Duodenal mucosa (tissue), 2 donors: ENCODE results near the gene MARK3.

Source experiments
- H3K27ac ChIP-seq: one replicate; pipeline ENCODE4 v1.7.0; 2013; ENCODE audit warnings: low read depth, low read length
- H3K27me3 ChIP-seq, 2 donors: one replicate each; pipeline ENCODE4 v1.7.0; 2013; ENCODE audit warnings: low read length in 2 of 2, control low read depth in 1 of 2; ENCODE audit not compliant: insufficient read depth in 2 of 2, control insufficient read depth in 1 of 2
- H3K36me3 ChIP-seq, 2 donors: one replicate each; pipeline ENCODE4 v1.7.0; 2013; ENCODE audit warnings: low read length in 2 of 2, control low read depth in 1 of 2; ENCODE audit not compliant: insufficient read depth in 2 of 2, control insufficient read depth in 1 of 2
- H3K4me1 ChIP-seq, 2 donors: one replicate each; pipeline ENCODE4 v1.7.0; 2013; ENCODE audit warnings: low read length in 2 of 2, control low read depth in 1 of 2; ENCODE audit not compliant: insufficient read depth in 2 of 2, control insufficient read depth in 1 of 2
- H3K4me3 ChIP-seq, 2 donors: one replicate each; pipeline ENCODE4 v1.7.0; 2013; ENCODE audit warnings: low read length in 2 of 2, low read depth in 1 of 2
- H3K9ac ChIP-seq, 2 donors: one replicate each; pipeline ENCODE4 v1.7.0; 2013; ENCODE audit warnings: low read length in 2 of 2, low read depth in 1 of 2
- H3K9me3 ChIP-seq, 2 donors: one replicate each; pipeline ENCODE4 v1.7.0; 2013; ENCODE audit warnings: low read length in 2 of 2, control low read depth in 1 of 2; ENCODE audit not compliant: control insufficient read depth in 1 of 2

Gene MARK3

DNA sequence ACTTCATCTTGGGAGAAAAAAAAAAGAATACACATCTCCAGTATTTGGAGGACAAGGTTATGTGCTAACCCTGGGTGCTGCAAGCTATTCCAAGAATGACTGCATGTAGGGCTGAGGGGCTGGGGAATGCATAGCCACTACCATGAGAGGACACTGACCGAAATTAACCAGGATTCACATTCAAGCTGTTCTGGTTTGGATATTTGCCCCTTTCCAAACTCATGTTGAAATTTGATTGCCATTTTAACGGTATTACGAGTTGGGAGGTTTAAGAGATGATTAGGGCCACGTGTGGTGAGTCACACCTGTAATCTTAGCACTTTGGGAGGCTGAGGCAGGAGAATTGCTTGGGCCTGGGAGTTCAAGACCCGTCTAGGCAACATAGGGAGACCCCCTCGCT, 18.5 kb upstream of the MARK3 start:
- no peak overlapping the region for H3K9ac ChIP-seq
- H3K36me3 ChIP-seq = no peaks in the 10 kb centered on the region
- H3K9me3 ChIP-seq = peaks cover 8% of the 10 kb centered on the region in 2 donors
- no peaks in the 10 kb centered on the region for H3K4me1 ChIP-seq
- no peaks in the 10 kb centered on the region for H3K27me3 ChIP-seq
- H3K4me3 ChIP-seq = no peak overlapping the region
- H3K27ac ChIP-seq = no peak overlapping the region

- Histone ChIP-seq H3K36me3 (no peaks in the 10 kb centered on the region), H3K27ac (no peak overlapping the region), H3K4me3 (no peak overlapping the region), H3K4me1 (no peaks in the 10 kb centered on the region), H3K9ac (no peak overlapping the region), H3K9me3 (peaks cover under 1% of the 10 kb centered on the region in 2 donors), H3K27me3 (no peaks in the 10 kb centered on the region)
Observed at GRCh38 chr14:103367995-103368394, 17.2 kb upstream of the MARK3 start.

- Histone ChIP-seq H3K27ac (no peak overlapping the region), H3K4me1 (no peaks in the 10 kb centered on the region), H3K36me3 (no peaks in the 10 kb centered on the region), H3K27me3 (no peaks in the 10 kb centered on the region), H3K9me3 (no peaks in the 10 kb centered on the region), H3K9ac (no peak overlapping the region), H3K4me3 (no peak overlapping the region)
Observed at GRCh38 chr14:103370087-103370486, 15.1 kb upstream of the MARK3 start.

- Histone ChIP-seq H3K4me1 (no peaks in the 10 kb centered on the region), H3K27me3 (no peaks in the 10 kb centered on the region), H3K4me3 (no peak overlapping the region), H3K36me3 (no peaks in the 10 kb centered on the region), H3K9ac (no peak overlapping the region), H3K27ac (no peak overlapping the region), H3K9me3 (no peaks in the 10 kb centered on the region)
Observed at GRCh38 chr14:103372017-103372416, 13.2 kb upstream of the MARK3 start.

GRCh38 chr14:103372552-103373304, 12.5 kb upstream of the MARK3 start:
- H3K4me3 ChIP-seq = no peak overlapping the region
- H3K27ac ChIP-seq = no peak overlapping the region
- no peaks in the 10 kb centered on the region for H3K36me3 ChIP-seq

GRCh38 chr14:103374121-103374520, 11.1 kb upstream of the MARK3 start:
- Histone ChIP-seq H3K9me3 (no peaks in the 10 kb centered on the region), H3K27me3 (no peaks in the 10 kb centered on the region), H3K4me3 (no peak overlapping the region), H3K4me1 (no peaks in the 10 kb centered on the region), H3K27ac (no peak overlapping the region), H3K36me3 (no peaks in the 10 kb centered on the region), H3K9ac (no peak overlapping the region)

More at GRCh38 chr14:103372552-103373304, 12.5 kb upstream of the MARK3 start:
- no peaks in the 10 kb centered on the region for H3K4me1 ChIP-seq
- H3K27me3 ChIP-seq = no peaks in the 10 kb centered on the region
- no peaks in the 10 kb centered on the region for H3K9me3 ChIP-seq
- no peak overlapping the region for H3K9ac ChIP-seq

- no peaks in the 10 kb centered on the region for H3K4me1 ChIP-seq
- H3K9ac ChIP-seq = no peak overlapping the region
- peaks cover 0 to 1% of the 10 kb centered on the region in 2 donors for H3K27me3 ChIP-seq
- H3K9me3 ChIP-seq = no peaks in the 10 kb centered on the region
- no peaks in the 10 kb centered on the region for H3K36me3 ChIP-seq
- H3K27ac ChIP-seq = no peak overlapping the region
- no peak overlapping the region for H3K4me3 ChIP-seq
Observed at GRCh38 chr14:103377522-103378037, 7.6 kb upstream of the MARK3 start.

DNA sequence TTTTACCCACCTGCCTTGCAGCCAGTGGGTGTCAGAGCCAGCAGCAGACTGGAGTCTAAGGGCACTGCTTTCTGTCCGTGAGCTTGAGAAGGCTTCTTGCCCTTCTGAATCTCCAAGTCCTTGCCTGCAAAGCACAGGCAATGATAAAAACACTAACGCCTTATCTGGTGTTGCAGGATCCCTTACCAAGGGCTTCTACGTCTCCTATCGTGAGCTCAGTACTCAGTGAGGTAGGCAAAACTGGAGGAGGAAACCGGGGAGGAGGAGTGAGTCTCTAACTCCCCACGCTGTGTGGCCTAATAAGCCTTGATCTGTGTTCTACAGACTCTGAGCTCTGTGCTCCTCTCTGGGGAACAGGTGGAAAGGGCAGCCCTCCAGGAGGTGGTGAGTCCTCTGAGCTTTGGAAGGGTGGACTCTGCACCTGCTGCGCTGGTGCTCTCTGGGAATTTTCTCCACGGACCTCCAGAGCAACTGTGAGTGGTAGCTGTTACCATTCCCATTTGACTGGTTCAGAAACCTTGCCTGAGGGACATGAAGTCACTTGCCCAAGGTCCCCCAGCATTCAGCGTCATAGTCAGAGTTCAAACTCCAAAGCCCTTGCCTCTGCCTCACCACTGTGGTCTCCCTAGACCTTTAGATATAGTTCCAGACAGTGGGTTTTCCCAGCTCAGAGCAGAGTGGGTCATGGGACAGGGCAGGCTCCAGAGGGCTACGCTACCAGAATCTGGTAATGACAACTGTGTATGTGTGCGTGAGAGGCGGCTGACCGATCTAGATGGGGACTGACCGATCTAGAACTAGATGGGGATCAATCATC, 7.0 kb upstream of the MARK3 start:
- H3K27ac ChIP-seq = no peak overlapping the region
- H3K9me3 ChIP-seq = no peaks in the 10 kb centered on the region
- H3K27me3 ChIP-seq = peaks cover 0 to 2% of the 10 kb centered on the region in 2 donors
- H3K36me3 ChIP-seq = no peaks in the 10 kb centered on the region
- no peak overlapping the region for H3K4me3 ChIP-seq
- H3K9ac ChIP-seq = no peak overlapping the region
- no peaks in the 10 kb centered on the region for H3K4me1 ChIP-seq

DNA sequence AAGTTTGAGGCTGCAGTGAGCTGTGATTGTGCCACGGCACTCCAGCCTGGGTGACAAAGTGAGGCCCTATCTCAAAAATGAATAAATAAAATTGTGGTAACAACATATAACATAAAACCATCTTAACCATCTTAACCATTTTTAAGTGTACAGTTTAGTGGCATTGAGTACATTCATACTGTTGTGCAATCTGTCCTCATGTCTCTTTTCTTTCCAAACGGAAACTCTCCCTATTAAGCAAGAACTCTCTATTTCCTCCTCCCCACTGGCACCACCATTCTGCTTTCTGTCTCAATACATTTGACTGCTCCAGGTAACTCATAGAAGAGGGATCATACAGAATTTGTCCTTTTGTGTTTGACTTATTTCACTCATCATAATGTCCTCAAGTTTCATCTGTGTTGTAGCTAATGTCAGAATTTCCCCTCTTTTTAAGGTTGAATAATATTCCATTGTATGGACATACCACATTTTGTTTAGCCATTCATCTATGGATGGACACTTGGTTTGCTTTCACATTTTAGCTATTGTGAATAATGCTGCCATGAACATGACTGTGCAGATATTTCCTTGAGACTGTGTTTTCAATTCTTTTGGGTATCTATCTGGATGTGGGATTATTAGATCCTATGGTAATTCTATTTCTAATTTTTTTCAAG, 4.4 kb upstream of the MARK3 start:
- peaks cover 7 to 8% of the 10 kb centered on the region in 2 donors for H3K4me1 ChIP-seq
- no peak overlapping the region for H3K27ac ChIP-seq
- no peaks in the 10 kb centered on the region for H3K36me3 ChIP-seq
- no peaks in the 10 kb centered on the region for H3K9me3 ChIP-seq
- no peak overlapping the region for H3K9ac ChIP-seq
- H3K27me3 ChIP-seq = peaks cover 2 to 3% of the 10 kb centered on the region in 2 donors
- H3K4me3 ChIP-seq = no peak overlapping the region

- Histone ChIP-seq H3K4me3 (no peak overlapping the region), H3K4me1 (peaks cover 7 to 8% of the 10 kb centered on the region in 2 donors), H3K27me3 (peaks cover 2 to 3% of the 10 kb centered on the region in 2 donors), H3K27ac (no peak overlapping the region), H3K36me3 (no peaks in the 10 kb centered on the region), H3K9ac (no peak overlapping the region), H3K9me3 (no peaks in the 10 kb centered on the region)
Observed at GRCh38 chr14:103382376-103382775, 2.8 kb upstream of the MARK3 start.
